ENCODE data around the gene GCN1. TPM values are rescaled to one million over a fixed set of nuclear protein-coding genes. Genes with fewer than 3 reads are reported as not detected.

The GCN1 gene
- total RNA-seq, 1 experiment from 2014 or later, result 254 TPM

GRCh38 chr12:120118321-120119061 is 76.0 kb downstream of the GCN1 start:
- Histone ChIP-seq H3K9me2 (replicated peaks; ENCODE audit: low read length) (no peaks in the 10 kb centered on the region), H3K27me3 (ENCODE audit: low read length) (no peaks in the 10 kb centered on the region), H3K79me2 (ENCODE audit: low read length) (peaks cover 51% of the 10 kb centered on the region), H3K4me1 (ENCODE audit: insufficient read depth, low read length) (peaks cover 32% of the 10 kb centered on the region), H3K4me3 (ENCODE audit: low read length) (peak overlapping the region; percentile 91), H4K20me1 (ENCODE audit: low read length) (peaks cover 18% of the 10 kb centered on the region), H2AFZ (ENCODE audit: low read length) (peak overlapping the region; percentile 34), H3K9me3 (ENCODE audit: low read length) (no peaks in the 10 kb centered on the region), H3K9ac (ENCODE audit: low read length) (peak overlapping the region; percentile 95), H3K4me2 (ENCODE audit: low read length) (peak overlapping the region; percentile 85), H3F3A (ENCODE audit: low read length, unreplicated experiment) (no peaks in the 10 kb centered on the region), H3K27ac (ENCODE audit: low read length) (peak overlapping the region; percentile 83), H3K36me3 (ENCODE audit: low read depth, low read length) (peaks cover 7% of the 10 kb centered on the region)
- intact Hi-C loops (cut with micrococcal nuclease), result no loop called here
- no TSS peak for BruUV-seq (replicated peaks)
- ATAC-seq (peak; percentile 3), DNase-seq (peak; percentile 71)
- POLR2A ChIA-PET (ENCODE audit: unreplicated experiment), result interaction anchor here (0.6 to 1.0 kb wide), 5 partner anchors 12 to 518 kb away, joined by 3 to 8 read pairs (median 4); no protein-coding TSS in a partner anchor
- TF ChIP-seq EZH2 (IDR thresholded peaks at IDR 0.05; ENCODE audit: low read length, unreplicated experiment), result no peak
- TF ChIP-seq EZH2phosphoT487 (IDR thresholded peaks at IDR 0.05; ENCODE audit: borderline replicate concordance, low read length), result no peak
- no peak for TF ChIP-seq CTCF (conservative IDR thresholded peaks at IDR 0.05; ENCODE audit: low read depth, low read length)
- CTCF ChIA-PET, result interaction anchor here (0.6 to 2.1 kb wide), 2 partner anchors 31 to 117 kb away, joined by 3 to 8 read pairs; no protein-coding TSS in a partner anchor

DNA sequence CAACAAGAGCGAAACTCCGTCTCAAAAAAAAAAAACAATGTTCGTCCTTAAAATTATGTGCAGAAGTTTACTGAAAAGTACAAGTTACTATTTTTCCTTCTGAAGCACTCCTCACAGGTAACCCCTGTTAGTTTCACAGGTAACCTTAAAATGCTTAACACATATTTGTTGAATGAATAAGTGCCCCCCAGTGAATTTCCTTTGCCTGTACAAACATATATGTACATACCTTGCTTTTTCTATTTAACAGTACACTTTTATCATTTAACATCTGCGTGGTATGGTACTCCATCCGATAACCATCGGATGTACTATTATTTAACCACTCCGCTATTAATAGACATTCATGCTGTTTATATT is 76.6 kb downstream of the GCN1 start:
- H4K20me1 ChIP-seq (ENCODE audit: low read length), result peaks cover 18% of the 10 kb centered on the region
- peaks cover 9% of the 10 kb centered on the region for H3K36me3 ChIP-seq (ENCODE audit: low read depth, low read length)
- ChIA-PET CTCF (interaction anchor here (0.6 to 2.1 kb wide), 3 partner anchors 31 to 179 kb away, joined by 3 to 8 read pairs (median 5); no protein-coding TSS in a partner anchor), POLR2A (ENCODE audit: unreplicated experiment) (interaction anchor here (0.6 to 1.0 kb wide), 4 partner anchors 12 to 518 kb away, joined by 3 to 19 read pairs (median 6); no protein-coding TSS in a partner anchor)
- no peak for DNase-seq
- no peak for ATAC-seq
- no peaks in the 10 kb centered on the region for H3K27me3 ChIP-seq (ENCODE audit: low read length)
- H3K4me1 ChIP-seq (ENCODE audit: insufficient read depth, low read length), result peaks cover 32% of the 10 kb centered on the region
- H3K9ac ChIP-seq (ENCODE audit: low read length), result peak overlapping the region; percentile 95
- H3F3A ChIP-seq (ENCODE audit: low read length, unreplicated experiment), result no peaks in the 10 kb centered on the region
- BruUV-seq (replicated peaks), result TSS peak; percentile 60
- intact Hi-C loops (cut with micrococcal nuclease), result no loop called here
- H2AFZ ChIP-seq (ENCODE audit: low read length), result 0 out of 2 replicates have a peak overlapping the region, but pooled peaks have one; percentile 34
- no peak for TF ChIP-seq CTCF (conservative IDR thresholded peaks at IDR 0.05; ENCODE audit: low read depth, low read length)
- no peak for TF ChIP-seq EZH2phosphoT487 (IDR thresholded peaks at IDR 0.05; ENCODE audit: borderline replicate concordance, low read length)
- no peak for TF ChIP-seq EZH2 (IDR thresholded peaks at IDR 0.05; ENCODE audit: low read length, unreplicated experiment)
- no peaks in the 10 kb centered on the region for H3K9me2 ChIP-seq (replicated peaks; ENCODE audit: low read length)
- peak overlapping the region; percentile 85 for H3K4me2 ChIP-seq (ENCODE audit: low read length)
- H3K27ac ChIP-seq (ENCODE audit: low read length), result peak overlapping the region; percentile 83
- H3K4me3 ChIP-seq (ENCODE audit: low read length), result peak overlapping the region; percentile 91
- peaks cover 56% of the 10 kb centered on the region for H3K79me2 ChIP-seq (ENCODE audit: low read length)
- no peaks in the 10 kb centered on the region for H3K9me3 ChIP-seq (ENCODE audit: low read length)

Data from PC-3 (cell line).